T follicular helper cell (primary cell): ENCODE data around the gene MUC7.
A peak's percentile ranks its signal among the peaks of the same experiment; 100 is the strongest.
"Not testable (repeated sequence)": the region's sequence is repeated elsewhere in the genome, so short reads cannot be mapped to it uniquely, and the experiment has no call there.

Experiments
- DNase-seq: peaks from one replicate; pipeline ENCODE4 v3.0.0-alpha.2; 2020; ENCODE audit warnings: low read depth
- total RNA-seq, 2 experiments: gene quantifications; one replicate each; lab custom pipeline; 2026; lab: John Stamatoyannopoulos, UW

Gene MUC7
- total RNA-seq, result 0 reads per million in 2 experiments

DNA sequence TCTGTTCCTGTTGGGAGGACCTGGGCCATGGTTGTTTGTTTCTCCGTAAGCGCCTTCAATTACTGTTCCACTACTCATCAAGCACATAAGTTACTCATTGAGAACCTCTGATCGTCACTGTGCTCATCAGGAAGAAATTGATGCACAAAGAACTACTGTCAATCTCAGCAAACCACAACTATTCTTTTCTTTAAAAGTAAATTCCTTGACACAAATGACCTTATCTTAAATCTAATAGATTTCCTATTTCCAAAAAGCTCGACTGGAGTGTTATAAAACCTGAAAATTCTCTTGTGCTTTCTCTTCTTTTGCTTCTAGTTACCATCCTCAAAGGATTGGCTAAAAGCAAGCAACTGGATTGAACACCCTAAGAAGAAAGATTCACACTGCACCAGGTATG lies at the start of gene MUC7:
Gene MUC7 (plus strand): TSS at position 301 of the 400 bp plus-strand sequence. CDS start 1,825 bp downstream, outside the sequence.
- no peak for DNase-seq

DNA sequence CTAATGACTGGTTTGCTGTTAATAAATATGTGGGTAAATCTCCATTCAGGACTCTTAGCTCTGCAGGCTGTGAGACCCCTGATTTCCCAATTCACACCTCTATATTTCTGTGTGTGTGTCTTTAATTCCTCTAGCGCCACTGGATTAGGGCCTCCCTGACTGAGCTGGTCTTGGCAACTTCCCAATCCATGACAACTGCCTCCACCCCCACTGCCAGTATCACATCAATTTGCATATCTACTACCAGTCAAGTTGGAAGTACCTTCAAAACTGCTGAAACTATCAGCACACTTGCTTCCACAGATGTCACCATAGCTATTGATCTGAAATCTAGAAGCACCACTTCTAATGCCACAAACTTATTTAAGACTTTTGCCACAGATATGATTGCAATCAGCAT lies 46.7 kb upstream of the MUC7 start:
- no peak for DNase-seq

DNA sequence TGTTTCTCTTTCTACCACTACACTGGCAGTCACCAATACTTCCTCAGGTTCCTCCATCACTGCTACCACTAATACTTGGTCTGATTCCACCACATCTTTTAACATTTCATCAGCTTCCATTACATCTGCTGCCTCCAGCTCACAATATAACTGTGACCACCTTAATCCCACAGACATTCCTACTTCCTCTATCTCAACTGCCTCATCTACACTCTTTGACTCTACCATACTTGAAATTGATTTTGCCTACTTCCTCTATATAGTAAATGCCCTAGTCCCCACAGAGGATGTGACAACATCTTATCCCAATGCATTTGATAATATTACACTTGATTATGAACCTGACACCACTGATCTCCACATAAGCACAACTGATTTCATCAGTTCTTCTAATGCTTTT lies 45.2 kb upstream of the MUC7 start:
- DNase-seq, result no peak

DNA sequence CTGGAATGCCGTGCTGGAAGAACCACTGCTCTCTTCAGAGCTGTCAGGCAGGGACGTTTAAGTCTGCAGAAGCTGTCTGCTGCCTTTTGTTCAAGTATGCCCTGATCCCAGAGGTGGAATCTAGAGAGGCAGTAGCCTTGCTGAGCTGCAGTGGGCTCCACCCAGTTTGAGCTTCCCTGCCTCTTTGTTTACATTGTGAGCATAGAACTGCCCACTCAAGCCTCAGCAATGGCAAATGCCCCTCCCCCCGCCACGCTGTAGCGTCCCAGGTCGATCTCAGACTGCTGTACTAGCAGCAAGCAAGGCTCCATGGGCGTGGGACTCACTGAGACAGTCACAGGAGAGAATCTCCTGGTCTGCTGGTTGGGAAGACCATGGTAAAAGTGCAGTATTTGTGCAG lies 34.8 kb upstream of the MUC7 start:
- DNase-seq, result no peak

DNA sequence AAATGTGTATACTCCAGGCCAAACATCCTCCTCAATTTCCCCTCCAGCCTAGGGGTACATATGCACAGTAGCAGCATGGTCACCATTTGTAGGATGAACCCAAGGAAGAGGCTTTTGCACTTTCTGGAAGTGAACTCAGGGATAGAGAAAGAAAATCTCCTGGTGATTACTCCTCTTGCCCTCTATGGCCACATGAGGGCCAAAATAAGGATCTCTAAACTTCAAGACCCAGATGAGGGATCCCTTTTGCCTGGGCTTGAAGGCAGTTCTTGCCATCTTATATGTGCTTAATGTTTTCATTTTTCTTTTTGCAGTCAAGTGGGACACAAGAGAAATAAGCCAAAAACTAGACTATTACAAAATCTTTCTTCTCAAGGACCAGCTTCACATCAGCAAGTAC lies 29.5 kb upstream of the MUC7 start:
- no peak for DNase-seq

DNA sequence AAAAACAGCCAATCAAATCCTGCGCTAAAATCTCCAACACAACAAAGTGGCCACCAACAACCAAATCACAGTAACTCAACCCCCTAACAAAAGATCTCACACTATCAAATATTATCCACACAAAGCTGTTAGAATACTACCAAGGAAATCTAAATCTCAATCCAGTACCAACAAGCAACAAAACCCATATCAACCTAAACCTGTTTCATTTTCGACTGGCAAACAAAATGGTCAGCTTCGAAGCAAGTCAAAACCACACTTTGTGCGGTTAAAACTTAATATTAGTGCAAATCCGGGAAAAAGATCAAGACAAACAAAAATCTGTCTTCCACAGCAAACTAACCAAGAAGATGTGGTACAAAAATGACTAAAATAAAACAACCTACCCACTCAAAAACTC lies 28.7 kb upstream of the MUC7 start:
- no peak for DNase-seq

DNA sequence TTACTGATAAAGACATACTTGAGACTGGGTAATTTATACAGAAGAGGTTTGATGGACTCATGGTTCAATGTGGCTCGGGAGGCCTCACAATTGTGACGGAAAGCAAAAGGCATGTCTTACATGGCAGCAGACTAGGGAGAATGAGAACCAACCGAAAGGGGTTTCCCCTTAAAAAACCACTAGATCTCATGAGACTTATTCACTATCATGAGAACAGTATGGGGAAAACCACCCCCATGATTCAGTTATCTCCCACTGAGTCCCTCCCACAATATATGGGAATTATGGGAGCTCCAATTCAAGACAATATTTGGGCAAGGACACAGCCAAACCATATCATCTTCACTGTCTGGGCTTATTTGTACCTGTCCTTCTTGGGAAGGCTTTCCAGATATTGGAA lies 22.8 kb upstream of the MUC7 start:
- no peak for DNase-seq

DNA sequence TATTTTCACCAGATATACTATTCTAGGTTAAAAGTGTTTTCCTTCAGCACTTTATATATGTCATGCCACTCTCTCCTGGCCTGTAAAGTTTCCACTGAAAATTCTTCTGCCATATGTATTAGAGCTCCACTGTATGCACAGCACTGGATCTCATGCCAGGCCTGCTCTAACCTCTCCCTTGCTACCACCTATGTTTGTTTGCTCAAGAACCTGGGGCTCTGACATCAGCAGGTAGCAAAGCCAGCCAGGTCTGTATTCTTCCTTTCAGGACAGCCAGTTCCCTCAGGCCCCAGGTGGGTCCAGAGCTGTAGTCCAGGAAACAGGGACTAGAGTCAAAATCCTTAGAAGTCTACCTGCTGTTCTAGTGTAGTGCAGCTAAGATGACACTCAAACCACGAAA lies 19.1 kb upstream of the MUC7 start:
- DNase-seq, result no peak

DNA sequence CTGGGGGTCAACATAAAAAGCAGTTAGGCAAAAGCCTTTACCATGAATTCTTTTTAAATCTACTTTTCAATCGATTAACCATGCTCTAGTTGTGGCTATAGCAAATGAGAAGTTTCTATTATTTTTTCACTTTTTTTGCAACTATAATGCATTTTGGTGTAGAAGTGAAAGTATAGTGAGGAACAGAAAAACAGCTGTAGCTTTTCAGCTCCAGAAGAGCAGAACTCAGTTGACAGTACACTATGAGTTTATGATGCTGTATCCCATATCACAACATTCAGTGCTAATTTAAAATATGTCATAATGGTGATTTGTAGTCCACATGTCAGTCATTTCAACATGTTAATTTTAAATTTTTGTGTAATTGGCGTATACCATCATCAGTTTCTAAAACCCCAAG lies 8.7 kb upstream of the MUC7 start:
- no peak for DNase-seq

DNA sequence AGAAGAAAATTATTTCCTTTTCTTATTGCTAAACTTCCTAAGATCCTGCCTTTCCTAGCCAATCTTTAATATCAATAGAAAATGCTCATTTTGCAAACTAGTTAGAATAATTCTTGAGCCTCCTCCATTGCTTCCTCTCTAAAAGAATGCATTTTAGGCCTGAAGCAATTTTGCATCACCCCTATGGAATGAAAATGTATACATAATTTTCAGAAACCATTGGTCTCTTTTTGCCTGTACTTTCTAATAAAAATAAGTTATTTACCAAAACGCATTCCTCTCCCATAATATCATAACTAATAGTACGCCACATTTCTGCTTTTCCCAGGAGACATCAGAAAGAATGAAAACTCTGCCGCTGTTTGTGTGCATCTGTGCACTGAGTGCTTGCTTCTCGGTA lies 1.7 kb downstream of the MUC7 start:
- DNase-seq, result no peak

DNA sequence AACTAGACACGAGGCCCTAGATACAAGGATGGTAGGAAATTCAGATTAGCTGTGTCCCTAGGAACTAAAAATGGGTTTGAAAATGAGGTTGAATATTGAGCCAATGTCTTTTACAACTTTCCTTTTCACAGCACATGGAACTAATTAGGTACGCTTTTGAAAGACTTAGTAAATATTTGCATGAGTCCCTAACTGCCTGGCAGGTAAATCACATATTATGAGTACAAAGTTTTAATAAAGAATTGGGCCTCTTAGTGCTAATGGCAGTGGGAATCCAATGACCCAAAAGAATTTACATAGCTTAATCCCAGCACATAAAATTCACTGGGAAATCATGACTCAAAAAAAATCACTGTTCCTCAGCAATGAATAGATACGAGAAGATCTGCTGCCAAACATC lies 16.8 kb downstream of the MUC7 start:
- no peak for DNase-seq

DNA sequence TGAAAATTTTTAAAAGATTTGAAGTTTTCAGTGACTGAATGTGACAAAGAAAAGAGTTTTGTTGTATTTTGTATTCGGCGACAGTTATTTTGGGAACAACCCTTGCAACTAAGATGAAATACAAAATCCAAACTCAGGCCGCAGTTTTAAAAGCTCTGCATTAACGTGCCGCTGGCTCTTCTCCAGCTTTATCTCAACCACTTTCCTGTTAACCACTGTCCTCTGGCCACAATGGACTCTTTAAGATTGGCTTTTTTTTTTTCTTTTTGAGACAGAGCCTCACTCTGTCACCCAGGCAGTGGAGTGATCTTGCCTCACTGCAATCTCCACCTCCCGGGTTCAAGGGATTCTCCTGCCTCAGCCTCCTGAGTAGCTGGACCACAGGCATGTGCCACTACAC lies 24.2 kb downstream of the MUC7 start:
- no peak for DNase-seq

DNA sequence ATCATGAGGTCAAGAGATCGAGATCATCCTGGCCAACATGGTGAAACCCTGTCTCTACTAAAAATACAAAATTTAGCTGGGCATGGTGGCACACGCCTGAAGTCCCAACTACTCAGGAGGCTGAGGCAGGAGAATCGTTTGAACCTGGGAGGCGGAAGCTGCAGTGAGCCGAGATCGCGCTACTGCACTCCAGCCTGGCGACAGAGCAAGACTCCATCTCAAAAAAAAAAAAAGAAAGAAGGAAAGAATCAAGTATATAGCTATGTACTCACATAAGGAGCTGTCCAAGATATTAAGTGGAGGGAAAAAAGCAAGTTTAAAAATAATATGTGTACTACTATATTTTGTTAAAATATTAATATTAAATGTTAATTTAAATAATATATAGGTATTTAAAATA lies 29.8 kb downstream of the MUC7 start:
- not testable (repeated sequence) for DNase-seq

DNA sequence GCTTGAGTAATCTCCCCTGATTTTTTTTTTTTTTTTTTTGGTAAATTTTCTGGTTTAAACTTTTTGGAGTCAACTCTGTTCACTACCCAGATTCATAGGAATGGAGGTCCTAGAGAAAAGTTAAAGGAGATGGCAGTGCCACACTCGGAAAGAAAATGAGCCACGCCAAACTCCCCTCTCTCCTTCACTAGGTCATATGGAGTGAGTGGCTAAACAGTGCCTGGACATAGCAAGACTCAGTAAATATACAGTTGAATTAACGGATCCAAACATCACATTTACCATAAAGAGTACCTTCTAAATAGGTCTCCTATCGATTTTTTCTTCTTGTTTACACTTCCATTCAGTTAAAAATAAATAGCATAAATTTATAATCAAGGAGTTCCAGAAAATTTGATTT lies 32.7 kb downstream of the MUC7 start:
- DNase-seq, result no peak

DNA sequence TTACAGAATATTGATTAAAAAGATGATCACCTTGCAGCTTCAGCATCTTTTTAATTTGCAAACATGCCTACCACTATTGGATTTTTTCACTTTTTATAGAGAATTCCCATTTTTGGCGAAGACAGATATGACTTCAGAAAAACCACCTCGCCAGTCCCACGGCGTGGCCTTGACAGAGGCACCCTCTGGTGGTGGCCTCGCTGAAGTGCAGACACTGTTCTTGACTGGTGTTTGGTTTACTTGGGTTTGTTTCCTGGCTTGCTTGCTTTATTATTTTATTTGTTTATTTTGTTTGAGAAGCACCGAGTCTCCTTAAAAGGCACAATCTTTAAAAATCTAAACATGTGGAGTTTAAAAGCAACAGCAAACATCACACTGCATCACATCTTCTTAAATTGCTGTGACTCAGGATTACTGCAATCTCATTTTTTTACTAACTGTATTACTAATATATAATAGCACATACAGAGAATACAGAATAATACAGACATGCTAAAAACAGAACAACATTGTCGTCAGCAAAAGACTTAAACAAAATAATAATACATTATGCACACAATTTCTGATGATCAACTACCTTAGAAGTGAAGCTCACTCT lies 33.3 kb downstream of the MUC7 start:
- DNase-seq, result peak; percentile 16

DNA sequence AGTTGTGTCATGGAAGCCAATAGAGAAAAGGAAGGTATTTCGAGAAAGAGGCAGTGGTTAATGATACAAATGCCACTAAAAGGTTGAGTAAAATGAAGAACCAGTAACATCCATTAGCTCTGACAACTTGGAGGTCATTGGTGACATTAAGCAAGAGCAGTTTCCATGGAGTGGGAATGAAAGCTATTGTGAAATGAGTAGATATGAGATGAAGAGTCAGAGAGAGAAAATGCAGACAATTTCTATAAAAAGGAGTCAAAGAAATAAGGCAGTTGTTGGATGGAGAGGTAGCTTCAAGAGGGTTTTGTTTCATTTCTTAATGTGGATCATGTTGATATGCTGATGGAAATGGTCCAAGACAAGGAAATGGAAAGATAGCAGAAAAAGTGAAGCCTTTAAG lies 36.8 kb downstream of the MUC7 start:
- DNase-seq, result no peak

DNA sequence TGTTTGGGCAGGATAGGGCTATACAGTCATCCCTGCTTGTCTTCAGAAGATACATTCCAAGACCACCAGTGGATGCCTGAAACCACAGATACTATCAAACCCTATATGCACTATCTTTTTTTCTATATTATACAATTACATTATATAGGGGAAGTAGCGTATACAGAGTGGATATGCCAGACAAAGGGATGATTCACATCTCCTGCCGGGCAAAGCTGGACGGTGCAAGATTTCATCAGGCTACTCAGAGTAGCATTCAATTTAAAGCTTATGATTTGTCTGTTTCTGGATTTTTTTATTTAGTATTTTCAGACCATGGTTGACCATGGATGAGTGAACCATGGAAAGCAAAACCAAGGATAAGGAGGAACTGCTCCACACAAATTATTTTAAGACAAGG lies 39.4 kb downstream of the MUC7 start:
- no peak for DNase-seq

DNA sequence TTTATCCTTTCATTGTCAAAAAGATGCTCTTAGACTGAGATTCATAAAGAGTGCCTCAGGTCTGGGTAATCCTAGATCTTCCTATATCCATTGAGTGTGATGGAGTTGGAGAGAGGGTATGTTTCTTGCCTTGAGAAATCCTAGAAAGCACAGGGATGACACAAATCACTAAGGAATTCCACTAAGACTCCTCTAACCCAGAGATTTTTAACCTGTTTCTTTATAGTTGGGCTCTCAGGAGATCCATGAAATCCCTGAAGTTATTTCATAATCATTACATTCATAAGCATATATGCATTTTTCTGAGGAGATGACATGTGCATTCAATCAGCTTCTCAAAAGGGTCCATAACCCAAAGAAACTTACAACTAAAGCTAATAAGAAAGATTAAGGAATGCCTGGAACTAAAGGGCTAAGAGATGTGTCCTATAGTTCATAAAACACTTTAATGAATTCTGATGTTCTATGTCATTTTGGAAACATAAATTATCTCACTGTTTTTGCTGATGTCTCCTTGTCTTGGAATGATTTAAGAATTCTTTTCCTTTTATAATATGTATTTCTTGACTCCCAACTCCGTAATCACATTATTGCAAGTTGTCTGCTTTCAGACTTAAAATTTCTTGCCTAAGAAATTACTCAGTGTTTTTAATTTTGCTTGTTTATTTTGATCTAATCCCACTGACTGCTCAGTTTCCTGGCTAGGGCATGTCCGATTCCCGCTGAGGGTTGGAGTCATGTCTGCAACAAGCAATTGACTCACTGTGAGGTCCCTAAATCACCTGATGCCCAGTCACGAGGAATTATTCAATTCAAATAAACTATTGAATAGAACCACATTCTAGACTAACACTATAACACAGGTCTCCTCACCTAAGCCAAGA lies 43.6 kb downstream of the MUC7 start:
- no peak for DNase-seq

DNA sequence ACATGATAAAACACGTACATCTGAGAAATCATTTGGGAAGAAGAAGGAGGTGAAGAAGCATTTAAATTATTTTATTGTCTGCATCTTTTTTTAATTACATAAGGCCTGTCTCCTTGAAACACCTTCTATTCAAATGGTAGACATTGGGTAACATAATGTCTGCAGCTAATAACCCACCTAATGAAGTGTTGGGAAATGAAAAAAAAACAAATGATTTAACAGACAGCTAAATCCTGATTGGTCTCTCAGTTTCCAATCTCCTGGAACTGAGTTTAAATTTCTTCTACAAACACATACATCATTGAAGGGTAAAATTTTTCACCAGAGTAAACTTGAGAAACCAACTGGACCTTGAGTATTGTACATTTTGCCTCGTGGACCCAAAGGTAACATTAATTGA lies 46.3 kb downstream of the MUC7 start, which contains the start of gene AMTN:
Gene AMTN (plus strand): TSS at position 301 of the 400 bp plus-strand sequence. CDS start 209 bp downstream, outside the sequence.
- no peak for DNase-seq

DNA sequence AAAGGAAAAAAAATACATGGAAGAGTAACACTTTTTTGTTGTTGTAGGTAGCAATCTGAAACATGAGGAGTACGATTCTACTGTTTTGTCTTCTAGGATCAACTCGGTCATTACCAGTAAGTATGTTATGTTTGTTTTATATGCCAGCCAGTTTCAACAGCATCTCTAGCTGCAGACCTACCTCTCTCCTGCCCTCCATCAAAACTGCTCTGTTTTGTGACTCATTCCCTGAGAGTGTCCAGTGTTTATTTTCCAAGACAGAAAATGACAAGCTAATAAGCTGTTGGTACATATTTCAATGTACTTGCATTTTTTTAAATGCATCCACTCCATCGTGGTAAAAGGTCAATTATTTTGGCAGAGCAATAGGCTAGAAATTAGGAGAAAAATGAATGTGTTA lies 46.7 kb downstream of the MUC7 start:
- no peak for DNase-seq

DNA sequence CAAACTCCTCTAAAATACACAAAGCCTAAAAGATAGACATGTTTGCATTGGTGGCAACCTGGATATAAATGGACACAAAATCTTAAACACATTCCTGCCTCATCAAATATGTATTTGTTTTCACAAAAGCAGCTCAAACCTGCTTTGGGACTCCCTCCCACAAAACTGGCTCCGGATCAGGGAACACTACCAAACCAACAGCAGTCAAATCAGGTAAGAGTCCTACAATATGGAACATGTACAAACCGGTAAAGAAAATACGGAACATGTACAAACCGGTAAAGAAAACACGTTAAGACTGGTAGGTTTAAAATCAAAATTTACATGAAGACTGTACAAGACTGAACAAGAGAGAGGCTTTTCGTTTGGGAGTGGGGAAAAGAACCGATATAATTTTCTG lies 50.6 kb downstream of the MUC7 start:
- no peak for DNase-seq

DNA sequence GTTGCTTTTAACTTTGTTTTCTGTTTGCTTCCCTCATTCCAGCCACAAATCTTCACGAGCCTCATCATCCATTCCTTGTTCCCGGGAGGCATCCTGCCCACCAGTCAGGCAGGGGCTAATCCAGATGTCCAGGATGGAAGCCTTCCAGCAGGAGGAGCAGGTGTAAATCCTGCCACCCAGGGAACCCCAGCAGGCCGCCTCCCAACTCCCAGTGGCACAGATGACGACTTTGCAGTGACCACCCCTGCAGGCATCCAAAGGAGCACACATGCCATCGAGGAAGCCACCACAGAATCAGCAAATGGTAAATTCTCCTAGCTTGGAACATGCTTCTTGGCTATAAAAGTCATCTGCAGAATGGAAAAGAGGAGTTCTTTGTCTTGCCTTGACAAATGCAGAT lies 59.0 kb downstream of the MUC7 start:
- DNase-seq, result no peak

DNA sequence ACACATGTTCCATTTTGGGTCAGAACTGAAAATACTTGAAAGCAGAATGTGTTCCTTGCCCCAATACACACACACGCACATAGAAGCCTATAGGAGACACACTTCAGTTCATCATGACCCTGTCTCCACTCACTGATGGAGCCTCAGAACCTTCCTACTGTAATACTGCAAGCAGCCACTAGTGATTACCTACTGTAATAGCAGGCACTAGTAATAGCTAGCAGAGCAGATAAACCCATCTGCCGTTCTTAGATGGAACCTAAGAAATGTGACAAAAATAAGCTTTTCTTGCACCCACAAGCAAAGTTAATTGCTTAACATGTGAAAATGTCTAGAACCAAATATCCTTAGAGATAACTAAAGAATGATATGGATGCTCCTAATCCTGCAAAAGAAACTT lies 60.0 kb downstream of the MUC7 start:
- DNase-seq, result no peak
